Chondrocyte (in vitro differentiated cells): ENCODE data around the gene LCAT. TPM values are rescaled to one million over a fixed set of nuclear protein-coding genes. Genes with fewer than 3 reads are reported as not detected.

Experiments used
- DNase-seq: peaks from one replicate; pipeline ENCODE4 v3.0.0; 2021; ENCODE audit warnings: mixed read lengths, low spot score
- H3K27ac Mint-ChIP-seq: one replicate; pipeline ENCODE4 v1.8.0; 2021; ENCODE audit warnings: mild to moderate bottlenecking, moderate library complexity, mixed read lengths; ENCODE audit not compliant: unreplicated experiment
- H3K27me3 Mint-ChIP-seq: 2 replicates; pipeline ENCODE4 v1.8.0; 2021; ENCODE audit warnings: low read depth, mixed read lengths
- H3K36me3 Mint-ChIP-seq: 2 replicates; pipeline ENCODE4 v1.8.0; 2021; ENCODE audit warnings: low read depth, mixed read lengths
- H3K4me1 Mint-ChIP-seq: 2 replicates; pipeline ENCODE4 v1.8.0; 2021; ENCODE audit warnings: low read depth, mild to moderate bottlenecking, mixed read lengths
- H3K4me3 Mint-ChIP-seq: one replicate; pipeline ENCODE4 v1.8.0; 2021; ENCODE audit warnings: mild to moderate bottlenecking, moderate library complexity, mixed read lengths; ENCODE audit not compliant: unreplicated experiment
- H3K9me3 Mint-ChIP-seq: 2 replicates; pipeline ENCODE4 v1.8.0; 2021; ENCODE audit warnings: low read depth, mixed read lengths
- CTCF ChIP-seq: fragments of 200-600 bp; sonication (generic); IDR thresholded peaks from 2 replicates; pipeline ENCODE4 v1.5.0; 2021; ENCODE audit warnings: antibody characterized with exemption, mild to moderate bottlenecking, moderate library complexity
- total RNA-seq: library from RNA; stranded (reverse); gene quantifications from 3 replicates; pipeline ENCODE4 v1.2.1, GENCODE V29; 2021

Gene LCAT
- total RNA-seq, 1 donor from 2014 or later = 38.2 TPM

- Mint-ChIP-seq H3K4me1 (peaks cover 12% of the 10 kb centered on the region), H3K9me3 (no peaks in the 10 kb centered on the region), H3K27me3 (no peaks in the 10 kb centered on the region), H3K36me3 (peaks cover 1% of the 10 kb centered on the region), H3K27ac (no peak overlapping the region), H3K4me3 (no peak overlapping the region)
- DNase-seq = peak; percentile 84
- TF ChIP-seq CTCF = no peak
These were observed 16.6 kb downstream of the LCAT start for GRCh38 chr16:67927131-67927941.

GRCh38 chr16:67926181-67926750 lies 17.7 kb downstream of the LCAT start:
- peak overlapping the region; percentile 29 for H3K27ac Mint-ChIP-seq
- DNase-seq = no peak
- H3K36me3 Mint-ChIP-seq = peaks cover 3% of the 10 kb centered on the region
- H3K27me3 Mint-ChIP-seq = no peaks in the 10 kb centered on the region
- H3K4me1 Mint-ChIP-seq = peaks cover 17% of the 10 kb centered on the region
- no peaks in the 10 kb centered on the region for H3K9me3 Mint-ChIP-seq
- TF ChIP-seq CTCF = peak; percentile 36
- no peak overlapping the region for H3K4me3 Mint-ChIP-seq

GRCh38 chr16:67924140-67924906 lies 19.6 kb downstream of the LCAT start:
- Mint-ChIP-seq H3K27ac (no peak overlapping the region), H3K9me3 (no peaks in the 10 kb centered on the region), H3K4me1 (peaks cover 17% of the 10 kb centered on the region), H3K27me3 (no peaks in the 10 kb centered on the region), H3K4me3 (no peak overlapping the region), H3K36me3 (peaks cover 3% of the 10 kb centered on the region)
- DNase-seq = no peak
- TF ChIP-seq CTCF = no peak

- Mint-ChIP-seq H3K27ac (no peak overlapping the region), H3K36me3 (peaks cover 3% of the 10 kb centered on the region), H3K27me3 (no peaks in the 10 kb centered on the region), H3K4me3 (no peak overlapping the region), H3K9me3 (no peaks in the 10 kb centered on the region), H3K4me1 (peaks cover 17% of the 10 kb centered on the region)
- no peak for TF ChIP-seq CTCF
- DNase-seq = no peak
These were observed 20.4 kb downstream of the LCAT start for GRCh38 chr16:67923414-67924116.

GRCh38 chr16:67922740-67923139 lies 21.2 kb downstream of the LCAT start:
- TF ChIP-seq CTCF = no peak
- Mint-ChIP-seq H3K27me3 (no peaks in the 10 kb centered on the region), H3K4me3 (no peak overlapping the region), H3K4me1 (peaks cover 22% of the 10 kb centered on the region), H3K27ac (no peak overlapping the region), H3K9me3 (no peaks in the 10 kb centered on the region), H3K36me3 (peaks cover 1% of the 10 kb centered on the region)
- no peak for DNase-seq
